ENCODE results near the gene MRPL20. TPM values are rescaled to one million over a fixed set of nuclear protein-coding genes. Genes with fewer than 3 reads are reported as not detected.
"Not testable (repeated sequence)": the region's sequence is repeated elsewhere in the genome, so short reads cannot be mapped to it uniquely, and the experiment has no call there.

The MRPL20 gene
- total RNA-seq, 4 donors from 2014 or later, result 58.2 to 94.1 (median 78.2) TPM

DNA sequence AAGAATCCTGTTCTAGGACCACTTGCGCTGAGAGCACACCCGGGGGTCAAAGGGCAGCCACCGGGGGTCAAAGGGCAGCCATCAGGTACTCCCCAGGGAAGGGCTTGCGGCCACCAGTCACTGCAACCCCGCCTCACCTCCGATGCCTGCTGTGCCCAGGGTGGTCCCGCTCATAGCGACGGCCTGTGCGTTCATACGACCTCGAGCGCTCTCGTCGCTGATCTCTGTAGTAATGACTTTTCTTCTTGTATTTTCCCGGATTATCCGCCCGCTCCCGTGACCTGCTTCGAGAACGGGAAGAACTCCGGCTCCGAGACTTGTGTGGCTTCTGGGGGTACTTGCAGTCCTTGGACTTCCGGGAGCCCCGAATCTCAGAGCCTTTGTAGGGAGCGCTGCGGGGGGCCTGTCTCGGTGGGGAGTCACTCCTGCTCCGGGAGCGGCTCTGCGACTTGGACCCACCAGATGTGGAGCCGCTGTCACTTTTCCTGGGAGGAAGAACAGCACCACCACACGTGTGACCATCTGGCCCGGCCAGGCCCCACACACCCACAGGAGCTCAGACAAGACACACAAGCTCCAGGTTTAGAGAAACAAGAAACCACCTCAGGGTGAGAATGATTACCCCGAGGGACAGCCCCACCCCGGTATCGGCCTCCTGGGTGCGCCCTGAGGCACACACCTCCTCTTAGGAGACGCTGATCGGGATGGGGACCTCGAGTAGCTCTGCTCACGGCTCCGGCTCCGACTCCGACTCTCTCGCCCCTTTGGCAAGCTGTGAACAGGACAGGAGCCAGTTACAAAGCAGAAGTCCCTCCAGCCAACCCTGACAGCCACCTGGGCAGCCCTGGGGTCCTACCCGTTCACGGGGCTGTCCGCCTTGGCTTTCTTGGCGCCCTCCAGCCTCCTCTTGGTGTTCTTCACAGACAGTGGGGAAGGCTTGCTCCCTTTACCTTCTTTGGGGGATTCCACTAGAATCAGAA lies 19.7 kb downstream of the MRPL20 start:
- Histone ChIP-seq H3K9me3 (no peaks in the 10 kb centered on the region), H3K36me3 (peaks cover 0 to 71% (median 3%) of the 10 kb centered on the region in 3 donors), H3K27ac (no peak overlapping the region), H3K4me1 (no peaks in the 10 kb centered on the region), H3K4me3 (no peak overlapping the region), H3K27me3 (no peaks in the 10 kb centered on the region)
- TF ChIP-seq, protein P1, sequence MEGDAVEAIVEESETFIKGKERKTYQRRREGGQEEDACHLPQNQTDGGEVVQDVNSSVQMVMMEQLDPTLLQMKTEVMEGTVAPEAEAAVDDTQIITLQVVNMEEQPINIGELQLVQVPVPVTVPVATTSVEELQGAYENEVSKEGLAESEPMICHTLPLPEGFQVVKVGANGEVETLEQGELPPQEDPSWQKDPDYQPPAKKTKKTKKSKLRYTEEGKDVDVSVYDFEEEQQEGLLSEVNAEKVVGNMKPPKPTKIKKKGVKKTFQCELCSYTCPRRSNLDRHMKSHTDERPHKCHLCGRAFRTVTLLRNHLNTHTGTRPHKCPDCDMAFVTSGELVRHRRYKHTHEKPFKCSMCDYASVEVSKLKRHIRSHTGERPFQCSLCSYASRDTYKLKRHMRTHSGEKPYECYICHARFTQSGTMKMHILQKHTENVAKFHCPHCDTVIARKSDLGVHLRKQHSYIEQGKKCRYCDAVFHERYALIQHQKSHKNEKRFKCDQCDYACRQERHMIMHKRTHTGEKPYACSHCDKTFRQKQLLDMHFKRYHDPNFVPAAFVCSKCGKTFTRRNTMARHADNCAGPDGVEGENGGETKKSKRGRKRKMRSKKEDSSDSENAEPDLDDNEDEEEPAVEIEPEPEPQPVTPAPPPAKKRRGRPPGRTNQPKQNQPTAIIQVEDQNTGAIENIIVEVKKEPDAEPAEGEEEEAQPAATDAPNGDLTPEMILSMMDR (IDR thresholded peaks at IDR 0.05), result no peak
- TF ChIP-seq POLR2A (IDR thresholded peaks at IDR 0.05), result no peak
- DNase-seq, result no peak

DNA sequence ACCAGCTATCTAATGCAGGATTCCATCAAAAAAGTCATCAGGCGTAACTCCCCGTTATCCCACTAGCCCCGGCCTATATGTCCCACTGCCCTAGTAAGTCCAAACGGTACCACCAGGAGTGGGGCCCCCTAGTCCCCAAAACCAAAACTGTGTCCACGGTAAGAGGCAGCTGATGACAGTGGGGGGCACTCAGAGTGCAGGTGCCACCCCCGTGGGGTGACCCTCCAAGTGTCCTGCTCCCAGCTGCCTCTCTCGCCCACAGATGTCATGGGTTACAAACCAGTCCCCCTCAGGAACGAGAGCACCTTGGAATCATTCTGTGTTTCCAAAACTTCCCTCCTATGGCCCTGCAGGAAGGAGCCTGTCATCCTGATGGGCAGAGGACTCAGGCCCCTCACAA lies 21.2 kb downstream of the MRPL20 start:
- Histone ChIP-seq H3K9me3 (no peaks in the 10 kb centered on the region), H3K4me1 (no peaks in the 10 kb centered on the region), H3K27ac (no peak overlapping the region), H3K27me3 (no peaks in the 10 kb centered on the region), H3K36me3 (peaks cover 0 to 61% (median 3%) of the 10 kb centered on the region in 3 donors), H3K4me3 (no peak overlapping the region)
- DNase-seq, result no peak
- no peak for TF ChIP-seq POLR2A (IDR thresholded peaks at IDR 0.05)
- TF ChIP-seq, protein P1 (IDR thresholded peaks at IDR 0.05), result no peak

DNA sequence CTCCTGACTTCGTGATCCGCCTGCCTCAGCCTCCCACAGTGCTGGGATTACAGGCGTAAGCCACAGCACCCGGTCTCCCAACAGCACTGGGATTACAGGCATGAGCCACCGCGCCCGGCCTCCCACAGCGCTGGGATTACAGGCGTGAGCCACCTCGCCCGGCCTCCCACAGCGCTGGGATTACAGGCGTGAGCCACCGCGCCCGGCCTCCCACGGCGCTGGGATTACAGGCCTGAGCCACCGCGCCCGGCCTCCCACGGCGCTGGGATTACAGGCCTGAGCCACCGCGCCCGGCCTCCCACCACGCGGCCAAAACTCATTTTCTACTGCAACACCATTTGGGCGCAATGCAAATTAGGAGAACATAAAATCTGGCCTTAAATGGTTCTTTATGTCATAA lies 21.8 kb downstream of the MRPL20 start:
- H3K4me1 ChIP-seq, H3K4me3 ChIP-seq, H3K27me3 ChIP-seq, DNase-seq, H3K9me3 ChIP-seq, H3K27ac ChIP-seq: not testable (repeated sequence)
- peaks cover 0 to 59% (median 3%) of the 10 kb centered on the region in 3 donors for H3K36me3 ChIP-seq

DNA sequence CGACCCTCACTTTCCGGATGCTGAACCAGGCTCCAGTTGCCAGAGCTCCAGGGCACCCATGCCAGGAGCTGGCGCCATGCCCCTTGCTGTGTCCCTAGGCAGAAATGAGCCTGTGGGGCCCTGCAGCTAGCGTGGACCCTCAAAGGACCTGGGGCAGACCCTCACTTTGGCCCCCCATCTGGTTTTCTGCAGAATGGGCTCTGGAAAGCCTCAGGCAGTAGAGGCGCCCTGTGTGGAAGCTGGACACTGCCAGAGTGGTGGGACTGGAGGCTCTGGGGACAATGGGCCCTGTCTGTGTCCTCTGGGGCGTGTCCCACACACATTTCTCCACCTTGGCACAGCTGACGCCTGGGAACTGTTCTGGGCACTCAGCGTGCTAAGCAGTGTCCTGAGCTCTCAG lies 25.8 kb downstream of the MRPL20 start:
- TF ChIP-seq, protein P1 (IDR thresholded peaks at IDR 0.05), result no peak
- no peak for TF ChIP-seq POLR2A (IDR thresholded peaks at IDR 0.05)
- peaks cover 0 to 20% (median 0%) of the 10 kb centered on the region in 3 donors for H3K36me3 ChIP-seq
- DNase-seq, result no peak
- no peaks in the 10 kb centered on the region for H3K4me1 ChIP-seq
- no peak overlapping the region for H3K4me3 ChIP-seq
- no peaks in the 10 kb centered on the region for H3K27me3 ChIP-seq
- no peaks in the 10 kb centered on the region for H3K9me3 ChIP-seq
- no peak overlapping the region for H3K27ac ChIP-seq

DNA sequence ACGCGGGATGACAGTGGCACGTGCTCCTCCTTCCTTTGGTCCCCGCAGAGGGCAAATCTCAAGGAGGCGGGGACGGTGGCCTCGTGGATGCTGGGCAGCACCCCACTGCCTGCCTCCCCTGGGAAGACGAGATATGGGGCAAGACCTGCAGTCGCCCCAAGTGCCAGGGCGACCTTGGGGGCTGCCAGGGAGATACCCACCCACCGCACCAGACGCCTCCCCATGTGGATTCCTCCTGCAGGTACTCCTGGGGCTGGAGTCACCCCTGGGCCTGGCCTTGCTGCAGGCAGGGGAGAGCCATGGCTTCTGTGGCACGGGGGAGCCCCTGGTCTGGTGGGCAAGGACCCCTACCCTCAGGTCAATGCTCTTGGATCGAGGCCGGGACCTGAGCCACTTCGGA lies 26.2 kb downstream of the MRPL20 start:
- H3K4me3 ChIP-seq, result no peak overlapping the region
- H3K27me3 ChIP-seq, result no peaks in the 10 kb centered on the region
- no peak for TF ChIP-seq POLR2A (IDR thresholded peaks at IDR 0.05)
- TF ChIP-seq, protein P1 (IDR thresholded peaks at IDR 0.05), result no peak
- no peaks in the 10 kb centered on the region for H3K9me3 ChIP-seq
- peaks cover 0 to 15% (median 0%) of the 10 kb centered on the region in 3 donors for H3K36me3 ChIP-seq
- no peak for DNase-seq
- peaks cover 0 to 3% (median 1%) of the 10 kb centered on the region in 4 donors for H3K4me1 ChIP-seq
- H3K27ac ChIP-seq, result no peak overlapping the region

- Histone ChIP-seq H3K27me3 (no peaks in the 10 kb centered on the region), H3K4me1 (peaks cover 0 to 21% (median 10%) of the 10 kb centered on the region in 4 donors), H3K9me3 (no peaks in the 10 kb centered on the region), H3K4me3 (no peak overlapping the region), H3K27ac (no peak overlapping the region), H3K36me3 (peaks cover 0 to 18% (median 0%) of the 10 kb centered on the region in 3 donors)
- DNase-seq, result no peak
- no peak for TF ChIP-seq POLR2A (IDR thresholded peaks at IDR 0.05)
- TF ChIP-seq, protein P1 (IDR thresholded peaks at IDR 0.05), result no peak
Observed at GRCh38 chr1:1377540-1378205, 29.4 kb downstream of the MRPL20 start.

All from Peyer's patch (tissue), 4 donors.